HG02798 (cell line): ENCODE measurements around the gene INHA.

Experiments
- ATAC-seq: cut with Tn5 transposase; IDR thresholded peaks from one replicate; pipeline ENCODE4 v1.9.1; 2021; ENCODE audit warnings: mild to moderate bottlenecking; ENCODE audit not compliant: unreplicated experiment, poor library complexity

Gene INHA

GRCh38 chr2:219539926-219540678, 32.0 kb upstream of the INHA start:
- no peak for ATAC-seq

GRCh38 chr2:219540784-219541504, 31.2 kb upstream of the INHA start:
- no peak for ATAC-seq

GRCh38 chr2:219541611-219542180, 30.4 kb upstream of the INHA start:
- ATAC-seq, result peak; percentile 52

- ATAC-seq, result peak; percentile 30
Measured at GRCh38 chr2:219542931-219543595, 29.0 kb upstream of the INHA start.

- ATAC-seq, result peak; percentile 84
Measured at GRCh38 chr2:219543596-219544358, 28.3 kb upstream of the INHA start, which contains the start of the genes CHPF and TMEM198. Gene CHPF, minus strand, starts transcription at chr2:219543809. Its CDS starts 271 bp downstream, at chr2:219543538. Gene TMEM198, plus strand, starts transcription at chr2:219544028. Its CDS starts 700 bp downstream, at chr2:219544728.

- no peak for ATAC-seq
Measured at GRCh38 chr2:219544567-219544966, 27.5 kb upstream of the INHA start.

GRCh38 chr2:219545295-219545942, 26.7 kb upstream of the INHA start:
- no peak for ATAC-seq

- no peak for ATAC-seq
Measured at GRCh38 chr2:219545943-219546352, 26.2 kb upstream of the INHA start.

- ATAC-seq, result no peak
Measured at GRCh38 chr2:219547621-219548020, 24.5 kb upstream of the INHA start.

GRCh38 chr2:219548990-219549389, 23.1 kb upstream of the INHA start:
- no peak for ATAC-seq

GRCh38 chr2:219549619-219550018, 22.5 kb upstream of the INHA start:
- no peak for ATAC-seq

GRCh38 chr2:219551441-219552381, 20.4 kb upstream of the INHA start:
- no peak for ATAC-seq

- peak; percentile 93 for ATAC-seq
Measured at GRCh38 chr2:219552382-219553167, 19.5 kb upstream of the INHA start.

GRCh38 chr2:219553168-219553417, 19.0 kb upstream of the INHA start:
- ATAC-seq, result no peak

- ATAC-seq, result no peak
Measured at GRCh38 chr2:219553463-219553963, 18.6 kb upstream of the INHA start.

GRCh38 chr2:219554350-219554749, 17.8 kb upstream of the INHA start:
- ATAC-seq, result no peak

- no peak for ATAC-seq
Measured at GRCh38 chr2:219555956-219556355, 16.2 kb upstream of the INHA start.

GRCh38 chr2:219556413-219556812, 15.7 kb upstream of the INHA start:
- ATAC-seq, result no peak
